ENCODE data around the gene TBC1D16. TPM values are rescaled to one million over a fixed set of nuclear protein-coding genes. Genes with fewer than 3 reads are reported as not detected.
A peak's percentile ranks its signal among the peaks of the same experiment; 100 is the strongest.

TBC1D16 gene
- total RNA-seq, 2 experiments from 2014 or later: 17.0 to 19.0 TPM

DNA sequence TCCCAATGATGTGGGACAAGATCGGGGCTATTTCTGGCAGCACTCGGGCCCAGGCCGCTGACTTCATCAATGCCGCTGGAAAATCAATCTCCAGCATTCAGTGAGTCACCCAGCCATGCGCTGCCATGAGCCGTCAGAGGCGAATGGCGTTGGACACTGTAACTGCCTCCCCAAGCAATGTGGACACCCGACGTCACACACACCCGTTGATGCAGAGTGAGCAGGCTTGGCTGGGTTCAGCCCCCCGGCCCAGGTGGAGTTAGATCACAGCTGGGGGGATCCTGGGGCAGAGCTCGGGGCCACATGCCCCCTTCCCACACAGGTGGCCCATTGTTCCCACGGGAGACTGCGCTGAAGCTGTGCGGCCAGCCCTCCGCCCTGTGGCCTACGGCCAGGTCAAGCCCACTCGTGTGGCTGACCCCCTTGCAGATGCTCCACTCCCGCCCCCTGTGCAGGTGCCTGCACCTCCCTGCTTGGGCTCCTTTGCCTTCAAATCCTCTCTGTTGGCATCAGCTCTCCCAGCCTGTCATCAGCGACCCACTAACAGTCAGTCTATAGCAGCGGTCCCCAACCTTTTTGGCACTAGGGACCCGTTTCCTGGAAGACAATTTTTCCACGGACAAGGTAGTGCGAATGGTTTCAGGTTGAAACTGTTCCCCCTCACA, 89.9 kb downstream of the TBC1D16 start:
- no peaks in the 10 kb centered on the region for H3K27me3 Mint-ChIP-seq (ENCODE audit: low read depth)
- H3K27ac Mint-ChIP-seq: no peak overlapping the region
- H3K9me3 Mint-ChIP-seq: no peaks in the 10 kb centered on the region
- H3K36me3 Mint-ChIP-seq (ENCODE audit: low read depth): no peaks in the 10 kb centered on the region
- H3K4me3 Mint-ChIP-seq: no peak overlapping the region
- intact Hi-C loops (cut with micrococcal nuclease): no loop called here
- CTCF ChIA-PET: no interaction called here
- peak; percentile 0 for DNase-seq
- peaks cover 8% of the 10 kb centered on the region for H3K4me1 Mint-ChIP-seq (ENCODE audit: low read depth)

DNA sequence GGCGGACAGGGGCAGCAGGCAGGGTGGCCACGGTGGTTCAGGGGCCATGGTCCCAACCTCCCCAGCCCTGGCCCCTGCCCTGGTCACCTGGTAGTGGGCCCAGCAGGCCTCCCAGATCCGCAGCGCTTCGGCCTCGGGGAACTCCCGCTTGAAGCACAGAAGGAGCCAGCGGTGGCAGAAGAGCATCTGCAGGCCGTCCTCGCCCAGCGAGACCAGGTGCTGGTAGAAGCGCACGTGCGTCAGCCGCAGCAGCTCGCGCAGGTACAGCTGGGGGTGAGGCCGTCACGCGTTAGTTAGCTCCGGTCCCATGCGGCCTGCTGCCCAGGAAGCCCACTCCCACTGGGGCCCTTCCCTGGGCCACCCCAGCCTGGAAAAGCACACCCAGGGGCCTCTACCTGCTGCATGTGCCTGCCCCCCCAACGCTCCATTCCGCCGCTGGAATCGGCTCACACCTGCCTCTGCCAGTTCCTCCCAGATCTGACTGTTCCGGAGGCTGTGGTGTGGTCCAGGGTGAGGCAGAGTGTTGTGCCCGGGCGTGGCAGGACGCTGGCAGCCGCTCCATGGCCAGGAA, 90.8 kb downstream of the TBC1D16 start:
- Mint-ChIP-seq H3K27me3 (ENCODE audit: low read depth) (no peaks in the 10 kb centered on the region), H3K27ac (no peak overlapping the region), H3K4me1 (ENCODE audit: low read depth) (peaks cover 8% of the 10 kb centered on the region), H3K4me3 (no peak overlapping the region), H3K36me3 (ENCODE audit: low read depth) (no peaks in the 10 kb centered on the region), H3K9me3 (no peaks in the 10 kb centered on the region)
- intact Hi-C loops (cut with micrococcal nuclease): no loop called here
- DNase-seq: no peak
- CTCF ChIA-PET: interaction anchor here (0.7 kb wide), 1 partner anchor 470 kb away, joined by 4 read pairs; no protein-coding TSS in a partner anchor

DNA sequence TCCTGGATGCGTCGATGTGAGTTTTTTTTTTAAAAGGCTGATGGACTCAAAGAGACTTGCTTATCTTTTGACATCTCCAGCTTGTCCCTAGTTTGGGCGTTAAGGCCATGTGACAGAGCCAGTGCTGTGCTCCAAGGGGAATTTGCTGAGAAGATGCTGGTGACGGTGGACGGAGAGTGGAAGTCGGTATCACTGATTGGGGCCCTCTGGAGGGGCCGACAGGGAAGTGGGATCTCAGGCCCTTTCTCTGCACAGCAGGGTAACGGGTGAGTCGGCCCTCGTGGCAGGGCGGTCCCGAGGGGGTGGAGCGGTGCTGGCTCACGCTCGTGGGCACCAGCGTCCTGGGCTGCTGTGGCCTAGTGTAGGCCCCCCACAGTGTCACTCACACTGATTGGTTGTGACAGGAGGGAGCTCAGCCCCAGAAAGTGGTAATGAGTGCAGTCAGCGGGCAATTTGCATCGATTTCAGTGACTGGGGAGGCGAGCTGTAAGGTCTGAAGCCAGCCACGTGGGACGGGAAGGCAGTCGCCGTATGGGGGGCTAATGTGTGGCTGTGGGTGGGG, 91.3 kb downstream of the TBC1D16 start:
- DNase-seq: peak; percentile 3
- Mint-ChIP-seq H3K4me1 (ENCODE audit: low read depth) (peaks cover 8% of the 10 kb centered on the region), H3K4me3 (no peak overlapping the region), H3K9me3 (no peaks in the 10 kb centered on the region), H3K27me3 (ENCODE audit: low read depth) (no peaks in the 10 kb centered on the region), H3K27ac (no peak overlapping the region), H3K36me3 (ENCODE audit: low read depth) (no peaks in the 10 kb centered on the region)
- intact Hi-C loops (cut with micrococcal nuclease): no loop called here
- CTCF ChIA-PET: interaction anchor here (0.7 kb wide), 1 partner anchor 471 kb away, joined by 4 read pairs; no protein-coding TSS in a partner anchor

DNA sequence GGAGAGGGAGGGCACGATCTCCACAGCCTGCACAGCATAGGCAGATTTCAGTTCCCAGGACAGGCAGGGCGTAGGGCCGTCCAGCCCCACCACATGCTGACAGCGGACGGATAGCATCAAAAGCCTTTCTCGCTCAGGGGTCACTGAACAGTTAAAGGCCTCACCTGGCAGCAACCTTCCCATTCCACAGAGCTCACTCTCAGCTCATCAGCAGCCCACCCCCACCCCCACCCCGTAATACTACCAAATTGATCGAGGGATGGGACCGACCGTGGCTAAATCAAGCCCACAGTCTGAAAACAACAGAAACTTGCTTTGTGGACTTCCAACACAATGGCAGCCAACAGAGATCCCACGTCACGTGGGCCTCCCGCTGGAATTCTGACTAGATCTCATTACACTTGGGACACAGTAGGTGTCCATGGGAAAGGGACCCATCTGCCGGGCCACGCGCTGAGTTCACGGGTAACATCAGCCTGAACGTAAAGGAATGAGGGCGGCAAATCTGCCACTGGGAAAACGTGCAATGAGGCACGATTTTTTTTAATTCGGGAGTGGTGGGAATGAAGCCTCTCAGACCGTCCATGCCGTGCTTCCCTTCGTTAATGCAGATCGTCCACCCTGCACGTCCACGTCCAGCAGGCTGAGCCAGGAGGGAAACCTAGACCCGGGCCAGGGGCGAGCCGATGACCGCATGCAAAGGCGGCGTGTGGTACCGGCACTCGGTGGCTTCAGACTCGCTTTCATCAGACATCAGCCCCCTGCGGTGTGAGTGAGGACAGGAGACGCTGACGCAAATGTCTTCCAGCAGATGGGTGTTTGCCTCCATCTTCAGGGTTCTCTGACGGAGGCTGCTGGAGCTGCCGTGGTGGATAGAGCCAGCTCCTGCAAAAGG, 92.1 kb downstream of the TBC1D16 start:
- CTCF ChIA-PET: interaction anchor here (0.7 kb wide), 1 partner anchor 472 kb away, joined by 4 read pairs; no protein-coding TSS in a partner anchor
- no peaks in the 10 kb centered on the region for H3K27me3 Mint-ChIP-seq (ENCODE audit: low read depth)
- peak; percentile 1 for DNase-seq
- intact Hi-C loops (cut with micrococcal nuclease): no loop called here
- no peak overlapping the region for H3K4me3 Mint-ChIP-seq
- H3K4me1 Mint-ChIP-seq (ENCODE audit: low read depth): peaks cover 8% of the 10 kb centered on the region
- no peaks in the 10 kb centered on the region for H3K36me3 Mint-ChIP-seq (ENCODE audit: low read depth)
- no peak overlapping the region for H3K27ac Mint-ChIP-seq
- no peaks in the 10 kb centered on the region for H3K9me3 Mint-ChIP-seq

DNA sequence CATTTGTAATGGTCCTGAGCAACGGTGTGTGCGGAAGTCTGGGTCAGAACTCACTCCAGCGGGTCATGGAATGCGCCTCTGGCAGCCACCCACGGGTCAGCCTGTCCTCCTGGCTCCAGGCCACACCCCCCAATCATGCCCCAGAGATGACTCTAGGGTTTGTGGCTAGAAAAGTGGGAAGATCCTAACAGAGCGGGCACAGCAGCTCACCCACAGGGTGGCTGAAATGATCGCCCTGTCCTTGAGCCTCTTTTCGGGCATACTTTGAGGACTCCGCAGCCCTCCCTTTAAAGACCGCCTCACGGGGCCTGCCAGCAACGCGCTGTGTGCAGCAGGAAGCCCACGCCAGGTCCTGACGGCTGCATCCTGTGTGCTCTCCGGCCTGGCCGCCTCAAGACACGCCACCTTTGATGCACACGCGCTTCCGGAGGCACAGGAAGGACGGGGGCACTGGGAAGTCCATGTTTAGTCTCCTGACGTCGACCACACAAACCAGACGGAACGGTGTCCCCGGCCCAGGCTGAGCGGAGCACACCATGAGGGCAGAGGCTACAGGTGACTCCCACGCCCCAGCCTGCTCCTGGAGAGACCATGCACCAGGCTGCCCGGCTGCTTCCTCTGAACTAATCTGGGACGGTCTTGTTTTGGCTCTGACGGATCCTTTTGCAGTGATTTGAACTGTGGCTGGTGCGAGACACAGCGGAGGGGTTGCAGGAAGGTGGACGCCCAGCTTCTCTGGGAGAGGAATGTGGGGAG, 92.9 kb downstream of the TBC1D16 start:
- DNase-seq: peak; percentile 39
- intact Hi-C loops (cut with micrococcal nuclease): no loop called here
- peak overlapping the region; percentile 9 for H3K4me3 Mint-ChIP-seq
- H3K36me3 Mint-ChIP-seq (ENCODE audit: low read depth): no peaks in the 10 kb centered on the region
- no peak overlapping the region for H3K27ac Mint-ChIP-seq
- no peaks in the 10 kb centered on the region for H3K9me3 Mint-ChIP-seq
- CTCF ChIA-PET: no interaction called here
- no peaks in the 10 kb centered on the region for H3K27me3 Mint-ChIP-seq (ENCODE audit: low read depth)
- peaks cover 9% of the 10 kb centered on the region for H3K4me1 Mint-ChIP-seq (ENCODE audit: low read depth)

DNA sequence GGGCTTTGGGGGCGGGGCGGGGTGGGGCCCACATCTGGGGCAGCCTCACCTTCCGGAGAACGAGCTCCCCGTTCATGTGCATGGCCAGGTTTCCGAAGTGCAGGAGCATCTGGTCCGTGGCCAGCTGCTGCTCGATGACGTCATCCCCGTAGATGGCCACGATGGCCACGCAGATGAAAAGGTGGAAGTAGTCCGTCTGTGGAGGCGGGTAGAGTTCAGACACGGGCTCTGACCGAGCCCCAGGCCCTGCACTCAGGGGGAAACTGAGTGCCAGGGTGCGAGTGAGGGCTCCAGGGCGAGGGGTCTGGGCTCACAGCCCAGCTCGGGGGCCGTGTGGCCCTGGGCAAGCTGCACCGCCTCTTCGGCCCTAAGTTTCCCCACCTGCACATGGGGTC, 93.7 kb downstream of the TBC1D16 start:
- no peak overlapping the region for H3K27ac Mint-ChIP-seq
- CTCF ChIA-PET: no interaction called here
- H3K9me3 Mint-ChIP-seq: no peaks in the 10 kb centered on the region
- H3K4me1 Mint-ChIP-seq (ENCODE audit: low read depth): peaks cover 17% of the 10 kb centered on the region
- intact Hi-C loops (cut with micrococcal nuclease): no loop called here
- no peak for DNase-seq
- H3K4me3 Mint-ChIP-seq: no peak overlapping the region
- no peaks in the 10 kb centered on the region for H3K36me3 Mint-ChIP-seq (ENCODE audit: low read depth)
- no peaks in the 10 kb centered on the region for H3K27me3 Mint-ChIP-seq (ENCODE audit: low read depth)

DNA sequence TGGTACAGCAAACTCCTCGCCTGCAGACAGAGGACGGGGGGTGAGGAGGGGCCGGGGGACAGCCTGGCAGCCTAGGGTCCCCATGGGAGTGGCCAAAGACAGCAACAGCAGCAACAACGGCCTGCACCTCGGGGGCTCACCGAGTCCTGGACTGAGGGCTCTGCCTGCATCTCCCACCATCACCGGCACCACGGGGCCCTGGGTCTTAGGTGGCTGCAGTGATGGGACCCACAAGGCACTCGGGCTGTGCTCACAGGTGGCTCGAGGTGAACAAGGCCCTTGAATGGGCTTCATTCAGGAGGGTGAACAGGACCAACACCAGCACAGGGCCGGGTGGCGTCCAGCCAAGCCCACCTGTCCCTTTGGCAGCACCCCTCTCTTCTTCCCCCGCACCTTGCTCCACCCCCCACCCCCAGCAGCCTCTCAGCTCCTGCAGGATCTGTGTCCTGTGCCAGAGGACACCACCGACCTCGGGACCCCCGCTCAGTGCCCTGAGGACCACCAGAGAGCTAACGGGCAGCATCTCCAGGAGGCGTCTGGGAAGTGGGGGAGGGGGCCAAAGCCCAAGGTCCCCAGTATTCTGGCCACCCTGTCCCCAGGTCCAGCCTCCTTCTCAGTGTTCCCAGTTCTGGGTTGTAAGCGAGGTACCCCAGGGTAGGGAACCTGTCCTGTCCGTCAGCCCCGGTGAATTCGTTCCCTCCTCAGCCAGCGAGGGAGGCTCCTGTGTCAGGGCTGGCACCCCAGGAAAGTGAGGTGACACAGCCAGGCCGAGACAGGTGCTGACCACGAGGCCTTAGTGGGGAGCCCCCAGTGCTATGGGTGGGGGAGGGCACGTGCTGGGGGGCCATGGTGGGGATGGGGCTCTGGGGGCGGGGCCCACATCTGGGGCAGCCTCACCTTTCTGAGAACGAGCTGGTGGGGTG, 94.3 kb downstream of the TBC1D16 start:
- Mint-ChIP-seq H3K4me1 (ENCODE audit: low read depth) (peaks cover 22% of the 10 kb centered on the region), H3K27ac (no peak overlapping the region), H3K27me3 (ENCODE audit: low read depth) (no peaks in the 10 kb centered on the region), H3K4me3 (no peak overlapping the region), H3K9me3 (no peaks in the 10 kb centered on the region), H3K36me3 (ENCODE audit: low read depth) (no peaks in the 10 kb centered on the region)
- CTCF ChIA-PET: no interaction called here
- no peak for DNase-seq
- intact Hi-C loops (cut with micrococcal nuclease): no loop called here

DNA sequence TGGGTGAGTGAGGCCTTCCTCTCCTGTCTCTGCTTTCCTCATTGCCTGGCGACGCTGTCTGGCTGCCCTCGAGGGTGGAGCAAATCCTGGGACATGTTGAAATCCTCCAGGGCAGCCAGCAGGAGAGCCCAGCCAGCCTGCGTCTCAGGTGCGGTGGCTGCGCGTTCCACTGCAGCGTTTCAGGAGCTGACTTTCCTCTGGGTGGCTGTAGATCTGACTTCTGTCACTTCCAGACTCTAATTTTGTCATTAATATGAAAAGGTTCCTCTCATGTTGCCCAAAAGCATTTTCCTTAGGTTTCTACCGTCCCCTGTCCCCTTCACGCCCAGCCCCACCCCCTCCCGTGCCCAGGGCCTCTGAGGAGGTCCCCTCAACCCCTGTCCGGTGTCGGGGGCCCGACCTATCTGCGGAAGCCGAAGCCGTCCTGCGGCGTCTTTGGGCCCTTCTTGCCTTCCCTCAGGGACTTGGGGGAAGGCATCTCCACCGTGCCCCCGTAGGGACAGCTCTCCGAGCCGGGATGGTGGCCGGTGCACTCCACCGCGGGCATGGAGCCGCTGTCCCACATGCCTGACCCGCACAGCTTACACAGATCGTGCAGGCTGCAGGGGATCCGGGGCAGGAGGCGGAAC, 95.1 kb downstream of the TBC1D16 start:
- no peak overlapping the region for H3K4me3 Mint-ChIP-seq
- intact Hi-C loops (cut with micrococcal nuclease): no loop called here
- no peaks in the 10 kb centered on the region for H3K27me3 Mint-ChIP-seq (ENCODE audit: low read depth)
- CTCF ChIA-PET: no interaction called here
- peaks cover 29% of the 10 kb centered on the region for H3K4me1 Mint-ChIP-seq (ENCODE audit: low read depth)
- H3K27ac Mint-ChIP-seq: no peak overlapping the region
- no peaks in the 10 kb centered on the region for H3K9me3 Mint-ChIP-seq
- no peak for DNase-seq
- no peaks in the 10 kb centered on the region for H3K36me3 Mint-ChIP-seq (ENCODE audit: low read depth)

DNA sequence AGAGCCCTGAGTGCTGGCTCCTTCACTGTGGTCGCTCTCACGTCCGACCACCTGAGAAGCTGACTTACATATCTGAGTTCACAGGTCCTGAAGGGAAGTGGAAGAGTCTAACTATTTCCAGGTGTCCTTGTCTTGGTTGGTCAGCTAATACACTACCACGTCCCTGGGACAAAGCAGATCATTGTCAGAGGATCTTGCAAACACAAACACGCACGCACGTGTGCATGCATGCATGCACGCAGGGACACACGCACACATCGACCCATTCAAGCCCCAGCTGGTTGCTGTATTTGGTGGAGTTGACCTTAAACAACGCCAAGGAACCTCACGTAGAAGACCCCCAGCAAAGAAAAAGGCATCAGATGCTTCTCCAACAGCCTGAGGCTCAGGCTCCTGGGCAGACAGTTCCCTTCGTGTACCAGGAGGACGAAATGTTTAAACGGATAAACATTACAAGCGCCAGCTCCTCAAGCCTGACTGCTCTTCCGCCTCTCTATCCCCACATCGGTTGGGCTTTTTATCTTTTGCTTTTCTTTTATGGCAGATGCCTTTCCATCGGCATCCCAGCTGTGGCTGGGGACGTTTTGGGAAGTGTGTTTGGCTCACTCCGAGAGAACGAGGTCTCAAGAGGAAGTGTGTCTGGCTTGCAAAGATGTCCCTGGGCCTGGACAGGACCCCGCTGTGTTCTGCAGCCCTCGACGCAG, 95.8 kb downstream of the TBC1D16 start:
- H3K4me3 Mint-ChIP-seq: no peak overlapping the region
- peaks cover 32% of the 10 kb centered on the region for H3K4me1 Mint-ChIP-seq (ENCODE audit: low read depth)

DNA sequence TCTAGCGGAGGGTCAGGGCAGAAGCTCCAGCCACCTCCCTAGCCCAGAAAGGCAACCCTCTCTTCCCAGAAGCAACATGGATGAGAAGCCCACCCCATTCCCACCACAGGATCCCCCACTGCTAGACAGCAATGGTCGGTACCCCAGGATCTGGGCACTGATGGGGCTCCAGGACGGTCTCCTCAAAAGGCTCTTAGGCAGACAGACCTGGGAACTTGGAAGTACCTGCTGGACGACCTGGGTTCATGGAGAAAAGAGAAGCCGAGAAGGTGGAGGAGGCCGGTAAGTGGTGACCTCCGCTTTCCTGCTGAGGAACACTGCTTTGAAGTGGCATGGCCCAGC, 96.6 kb downstream of the TBC1D16 start:
- CTCF ChIA-PET: interaction anchor here (1.7 kb wide), 1 partner anchor 12 kb away, joined by 4 read pairs; no protein-coding TSS in a partner anchor

More for the DNA sequence above, 95.8 kb downstream of the TBC1D16 start:
- CTCF ChIA-PET: interaction anchor here (1.7 kb wide), 1 partner anchor 11 kb away, joined by 4 read pairs; no protein-coding TSS in a partner anchor
- H3K9me3 Mint-ChIP-seq: no peaks in the 10 kb centered on the region
- intact Hi-C loops (cut with micrococcal nuclease): no loop called here
- no peaks in the 10 kb centered on the region for H3K36me3 Mint-ChIP-seq (ENCODE audit: low read depth)
- no peak overlapping the region for H3K27ac Mint-ChIP-seq
- no peak for DNase-seq
- no peaks in the 10 kb centered on the region for H3K27me3 Mint-ChIP-seq (ENCODE audit: low read depth)

More for the DNA sequence above, 96.6 kb downstream of the TBC1D16 start:
- Mint-ChIP-seq H3K4me1 (ENCODE audit: low read depth) (peaks cover 33% of the 10 kb centered on the region), H3K27ac (no peak overlapping the region), H3K4me3 (no peak overlapping the region), H3K9me3 (no peaks in the 10 kb centered on the region), H3K36me3 (ENCODE audit: low read depth) (no peaks in the 10 kb centered on the region), H3K27me3 (ENCODE audit: low read depth) (no peaks in the 10 kb centered on the region)
- intact Hi-C loops (cut with micrococcal nuclease): no loop called here
- DNase-seq: no peak
